Measurements from ENCODE around the gene TCEAL3. TPM values are rescaled to one million over a fixed set of nuclear protein-coding genes. Genes with fewer than 3 reads are reported as not detected.
A peak's percentile ranks its signal among the peaks of the same experiment; 100 is the strongest.

Gene TCEAL3
- total RNA-seq, 3 donors from 2014 or later = 3.3 to 29.7 (median 9.6) TPM

- intact Hi-C loops (cut with DNase I, micrococcal nuclease) = no loop called here
- Histone ChIP-seq H3K9me3 (no peaks in the 10 kb centered on the region), H3K4me1 (ENCODE audit: low read depth) (no peaks in the 10 kb centered on the region), H3K36me3 (ENCODE audit: low read depth) (no peaks in the 10 kb centered on the region), H3K4me3 (peak within 1 kb of the TSS; percentile 22)
- peak; percentile 77 for ATAC-seq
- TF ChIP-seq CTCF (IDR thresholded peaks at IDR 0.05) = no peak
- peak; percentile 71 to 82 (median 79) for DNase-seq
Measured at GRCh38 chrX:103628386-103629317, 20.9 kb downstream of the TCEAL3 start, which contains the start of gene TCEAL1. Gene TCEAL1 (plus strand): TSS chrX:103628975. CDS start chrX:103629917, 942 bp downstream.

- intact Hi-C loops (cut with DNase I, micrococcal nuclease) = no loop called here
- H3K36me3 ChIP-seq (ENCODE audit: low read depth) = no peaks in the 10 kb centered on the region
- H3K4me1 ChIP-seq (ENCODE audit: low read depth) = no peaks in the 10 kb centered on the region
- no peak for TF ChIP-seq CTCF (IDR thresholded peaks at IDR 0.05)
- H3K4me3 ChIP-seq = peak overlapping the region; percentile 22
- ATAC-seq = peak; percentile 81
- no peaks in the 10 kb centered on the region for H3K9me3 ChIP-seq
- DNase-seq = peak; percentile 67 to 74 (median 71)
Measured at GRCh38 chrX:103629318-103630170, 21.8 kb downstream of the TCEAL3 start.

- H3K4me3 ChIP-seq = no peak overlapping the region
- H3K36me3 ChIP-seq (ENCODE audit: low read depth) = no peaks in the 10 kb centered on the region
- no peak for TF ChIP-seq CTCF (IDR thresholded peaks at IDR 0.05)
- no peaks in the 10 kb centered on the region for H3K4me1 ChIP-seq (ENCODE audit: low read depth)
- ATAC-seq (no peak), DNase-seq (no peak)
- no peaks in the 10 kb centered on the region for H3K9me3 ChIP-seq
- intact Hi-C loops (cut with DNase I, micrococcal nuclease) = no loop called here
Measured at GRCh38 chrX:103630171-103630511, 22.4 kb downstream of the TCEAL3 start.

- no peak for DNase-seq
- Histone ChIP-seq H3K36me3 (ENCODE audit: low read depth) (no peaks in the 10 kb centered on the region), H3K4me1 (ENCODE audit: low read depth) (no peaks in the 10 kb centered on the region), H3K9me3 (no peaks in the 10 kb centered on the region), H3K4me3 (no peak overlapping the region)
- no peak for TF ChIP-seq CTCF (IDR thresholded peaks at IDR 0.05)
- no peak for ATAC-seq
- intact Hi-C loops (cut with DNase I, micrococcal nuclease) = no loop called here
Measured at GRCh38 chrX:103631145-103631544, 23.4 kb downstream of the TCEAL3 start.

GRCh38 chrX:103635436-103635835 lies 27.7 kb downstream of the TCEAL3 start:
- TF ChIP-seq CTCF (IDR thresholded peaks at IDR 0.05) = no peak
- intact Hi-C loops (cut with DNase I, micrococcal nuclease) = no loop called here
- ATAC-seq (no peak), DNase-seq (no peak)
- Histone ChIP-seq H3K36me3 (ENCODE audit: low read depth) (no peaks in the 10 kb centered on the region), H3K4me3 (no peak overlapping the region), H3K4me1 (ENCODE audit: low read depth) (no peaks in the 10 kb centered on the region), H3K9me3 (no peaks in the 10 kb centered on the region)
